Fibroblast of skin of right biceps (primary cell): Measurements from ENCODE around the gene RNASE4.
A peak's percentile ranks its signal among the peaks of the same experiment; 100 is the strongest.

Experiments
- DNase-seq: peaks from one replicate; pipeline ENCODE4 v3.0.0-alpha.2; 2013

The RNASE4 gene

GRCh38 chr14:20676072-20676471 lies 8.3 kb upstream of the RNASE4 start:
- no peak for DNase-seq

GRCh38 chr14:20679907-20680306 lies 4.5 kb upstream of the RNASE4 start:
- peak; percentile 52 for DNase-seq

GRCh38 chr14:20680363-20680762 lies 4.0 kb upstream of the RNASE4 start:
- no peak for DNase-seq

- no peak for DNase-seq
Observed at GRCh38 chr14:20680843-20681347, 3.5 kb upstream of the RNASE4 start.

- DNase-seq: peak; percentile 91
Observed at GRCh38 chr14:20681348-20682126, 2.8 kb upstream of the RNASE4 start.

GRCh38 chr14:20682127-20682434 lies 2.3 kb upstream of the RNASE4 start:
- DNase-seq: no peak

GRCh38 chr14:20682435-20683124 lies 1.8 kb upstream of the RNASE4 start:
- DNase-seq: peak; percentile 94

- DNase-seq: peak; percentile 94
Observed at GRCh38 chr14:20683125-20683890, 1.1 kb upstream of the RNASE4 start.

- DNase-seq: peak; percentile 67
Observed at GRCh38 chr14:20684662-20685456, 499 bp downstream of the RNASE4 start.

- no peak for DNase-seq
Observed at GRCh38 chr14:20686386-20687143, 2.2 kb downstream of the RNASE4 start.

GRCh38 chr14:20687362-20688166 lies 3.2 kb downstream of the RNASE4 start:
- DNase-seq: no peak

GRCh38 chr14:20688167-20688839 lies 3.9 kb downstream of the RNASE4 start, which contains the start of gene ANG:
ANG (plus strand) TSS chr14:20688764; CDS start chr14:20693565, 4,801 bp downstream.
- no peak for DNase-seq

GRCh38 chr14:20690848-20691640 lies 6.7 kb downstream of the RNASE4 start:
- peak; percentile 64 for DNase-seq

GRCh38 chr14:20692116-20692751 lies 7.9 kb downstream of the RNASE4 start:
- no peak for DNase-seq

GRCh38 chr14:20696764-20697163 lies 12.4 kb downstream of the RNASE4 start:
- no peak for DNase-seq

GRCh38 chr14:20697273-20698017 lies 13.1 kb downstream of the RNASE4 start:
- peak; percentile 64 for DNase-seq

GRCh38 chr14:20698018-20698329 lies 13.6 kb downstream of the RNASE4 start:
- no peak for DNase-seq

GRCh38 chr14:20698934-20699333 lies 14.6 kb downstream of the RNASE4 start:
- no peak for DNase-seq
